HepG2 (cell line): Measurements from ENCODE around the gene SCFD1. TPM values are rescaled to one million over a fixed set of nuclear protein-coding genes. Genes with fewer than 3 reads are reported as not detected.

Experiments
- AKNA ChIP-seq: sonication (generic); formaldehyde crosslinking; IDR thresholded peaks from 2 replicates; pipeline ENCODE4 v1.4.0; 2020; ENCODE audit warnings: missing genetic modification reagents, borderline replicate concordance
- ARHGAP35 ChIP-seq: sonication (generic); formaldehyde crosslinking; IDR thresholded peaks from 2 replicates; pipeline ENCODE4 v1.9.0; 2022; ENCODE audit warnings: mild to moderate bottlenecking, inconsistent platforms, moderate library complexity, missing genetic modification reagents, borderline replicate concordance
- CENPX ChIP-seq: sonication (generic); formaldehyde crosslinking; IDR thresholded peaks from 2 replicates; pipeline ENCODE4 v1.9.0; 2021; ENCODE audit warnings: mild to moderate bottlenecking, missing genetic modification reagents, moderate library complexity
- CHCHD3 ChIP-seq: sonication (generic); formaldehyde crosslinking; IDR thresholded peaks from 2 replicates; pipeline ENCODE4 v1.8.0; 2022; ENCODE audit warnings: mild to moderate bottlenecking, missing genetic modification reagents, moderate library complexity
- GABPB1 ChIP-seq: IDR thresholded peaks from 2 replicates; pipeline ENCODE4 v1.6.1; 2016; ENCODE audit warnings: mild to moderate bottlenecking, missing genetic modification reagents, moderate library complexity, missing compliant biosample characterization
- MBD4 ChIP-seq: IDR thresholded peaks from 2 replicates; pipeline ENCODE4 v1.6.1; 2012; ENCODE audit warnings: low read length, inconsistent platforms, borderline replicate concordance
- MXI1 ChIP-seq: IDR thresholded peaks from 3 replicates; pipeline ENCODE4 v1.6.1; 2012; ENCODE audit warnings: low read depth, low read length, inconsistent platforms, borderline replicate concordance
- NBN ChIP-seq: fragments of 450-650 bp; conservative IDR thresholded peaks from 2 replicates; pipeline ENCODE4 v1.6.1; 2017
- NCOA5 ChIP-seq: sonication (generic); formaldehyde crosslinking; IDR thresholded peaks from 2 replicates; pipeline ENCODE4 v1.4.0; 2020; ENCODE audit warnings: missing genetic modification reagents
- YEATS2 ChIP-seq: sonication (generic); formaldehyde crosslinking; IDR thresholded peaks from 2 replicates; pipeline ENCODE4 v1.4.0; 2020; ENCODE audit warnings: missing genetic modification reagents, borderline replicate concordance
- ZBTB38 ChIP-seq: sonication (generic); formaldehyde crosslinking; IDR thresholded peaks from 2 replicates; pipeline ENCODE4 v1.5.1; 2020; ENCODE audit warnings: mild to moderate bottlenecking, missing genetic modification reagents
- ZKSCAN1 ChIP-seq: fragments of 150-350 bp; IDR thresholded peaks from 2 replicates; pipeline ENCODE4 v1.6.1; 2014; ENCODE audit warnings: low read length
- ZNF121 ChIP-seq: sonication (generic); formaldehyde crosslinking; IDR thresholded peaks from 2 replicates; pipeline ENCODE4 v1.5.0; 2020; ENCODE audit warnings: mild to moderate bottlenecking, missing genetic modification reagents
- ZNF225 ChIP-seq: sonication (generic); formaldehyde crosslinking; IDR thresholded peaks from 2 replicates; pipeline ENCODE4 v1.4.0; 2020; ENCODE audit warnings: mild to moderate bottlenecking, missing genetic modification reagents
- ZNF569 ChIP-seq: sonication (generic); formaldehyde crosslinking; IDR thresholded peaks from 2 replicates; pipeline ENCODE4 v1.5.0; 2020; ENCODE audit warnings: mild to moderate bottlenecking, missing genetic modification reagents, moderate library complexity, borderline replicate concordance
- ZNF777 ChIP-seq: sonication (generic); formaldehyde crosslinking; IDR thresholded peaks from 2 replicates; pipeline ENCODE4 v1.4.0; 2020; ENCODE audit warnings: missing genetic modification reagents
- polyA plus RNA-seq, 8 experiments: library from polyadenylated mRNA; depleted of rRNA in 3 of 8; stranded (reverse) in 7 of 8; unstranded in 1 of 8; fragments of >200 nt; fragmentation: Illumina TruSeq in 4 of 8; extraction: Trizol in 4 of 8; gene quantifications; 2 replicates each; pipeline versions ENCODE4 v1.2.1 to v1.2.3, GENCODE V29; 2011 to 2016; ENCODE audit warnings: low read depth in 4 of 8, missing spikeins in 1 of 8, mixed read lengths in 1 of 8; ENCODE audit not compliant: insufficient read depth in 1 of 8
- total RNA-seq, 5 experiments: library from RNA; depleted of rRNA; stranded (reverse); fragments of >200 nt; fragmentation: Illumina TruSeq; extraction: Trizol; gene quantifications; 2 replicates each; pipeline ENCODE4 v1.2.3, GENCODE V29; 2016; ENCODE audit warnings: low read depth in 1 of 5
- TF ChIP-seq, protein P1 (sequence below): sonication (generic); formaldehyde crosslinking; IDR thresholded peaks from 2 replicates; pipeline ENCODE4 v1.5.1; 2020; ENCODE audit warnings: mild to moderate bottlenecking, missing genetic modification reagents, borderline replicate concordance
- TF ChIP-seq, protein P2 (sequence below): sonication (generic); formaldehyde crosslinking; IDR thresholded peaks from 2 replicates; pipeline ENCODE4 v1.9.0; 2021; ENCODE audit warnings: missing genetic modification reagents, mild to moderate bottlenecking, borderline replicate concordance

SCFD1 gene
- total and polyA plus RNA-seq, 2 of the 13 experiments (the other 11 are each of a cell fraction or from before 2014, with no cell fraction given) = 235 to 256 TPM

DNA sequence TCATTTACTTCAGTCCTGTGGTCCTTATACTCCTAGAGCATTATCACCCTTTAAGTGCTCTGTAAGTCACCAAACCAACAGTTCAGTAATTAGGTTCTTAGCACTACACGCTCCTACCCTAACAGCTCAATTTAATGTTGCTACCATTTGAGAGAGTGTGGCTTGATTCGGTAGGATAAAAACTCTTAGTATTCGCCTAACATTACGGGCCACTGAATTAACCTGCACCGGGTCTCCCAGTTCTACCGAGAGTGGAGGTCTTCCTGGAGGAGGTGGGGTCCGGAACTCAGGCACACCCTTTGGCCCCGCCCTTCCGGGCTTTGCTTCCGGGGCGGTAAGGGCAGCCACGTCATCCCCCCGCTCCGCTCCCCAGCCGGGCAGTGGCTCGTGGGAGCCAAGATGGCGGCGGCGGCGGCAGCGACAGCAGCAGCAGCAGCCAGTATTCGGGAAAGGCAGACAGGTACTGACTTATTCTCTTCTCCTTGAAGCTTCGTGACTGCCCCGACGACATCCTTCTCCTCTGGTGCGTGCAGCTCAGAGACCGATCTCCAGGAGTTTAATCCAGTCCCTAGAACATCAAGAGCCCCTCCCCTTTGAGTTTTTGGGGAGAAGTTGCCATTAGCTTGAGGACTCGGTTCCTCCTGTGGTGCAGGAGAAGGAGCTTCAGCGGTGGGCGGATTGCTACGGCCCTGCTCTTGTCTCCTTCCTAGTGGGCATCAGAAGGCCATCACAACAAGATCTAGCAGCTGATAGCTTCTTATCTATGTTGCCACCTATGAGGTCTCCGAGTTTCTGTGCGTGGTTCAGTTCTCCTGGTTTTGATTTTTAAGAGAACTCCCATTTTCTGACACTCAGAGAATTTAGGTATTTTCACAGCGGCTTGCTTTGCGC, at the start of gene SCFD1 (continued):
- TF ChIP-seq ARHGAP35 (CRISPR knock-in tag) (peak; percentile 99), CHCHD3 (CRISPR knock-in tag) (peak; percentile 97), ZNF225 (peak; percentile 100), ZNF121 (CRISPR knock-in tag) (peak; percentile 79), ZBTB38 (CRISPR knock-in tag) (peak; percentile 98), ZNF777 (CRISPR knock-in tag) (peak; percentile 86), GABPB1 (CRISPR knock-in tag) (peak; percentile 100), ZNF569 (CRISPR knock-in tag) (peak; percentile 89; the same call in 1 of the 2 replicates), MBD4 (peak; percentile 99), NCOA5 (CRISPR knock-in tag) (no peak), AKNA (CRISPR knock-in tag) (no peak), MXI1 (peak; percentile 91; the same call in 2 of the 3 replicates), YEATS2 (CRISPR knock-in tag) (peak; percentile 98; the same call in 1 of the 2 replicates), CENPX (no peak), ZKSCAN1 (peak; percentile 48; the same call in 1 of the 2 replicates), NBN (no peak)
- TF ChIP-seq, protein P1, sequence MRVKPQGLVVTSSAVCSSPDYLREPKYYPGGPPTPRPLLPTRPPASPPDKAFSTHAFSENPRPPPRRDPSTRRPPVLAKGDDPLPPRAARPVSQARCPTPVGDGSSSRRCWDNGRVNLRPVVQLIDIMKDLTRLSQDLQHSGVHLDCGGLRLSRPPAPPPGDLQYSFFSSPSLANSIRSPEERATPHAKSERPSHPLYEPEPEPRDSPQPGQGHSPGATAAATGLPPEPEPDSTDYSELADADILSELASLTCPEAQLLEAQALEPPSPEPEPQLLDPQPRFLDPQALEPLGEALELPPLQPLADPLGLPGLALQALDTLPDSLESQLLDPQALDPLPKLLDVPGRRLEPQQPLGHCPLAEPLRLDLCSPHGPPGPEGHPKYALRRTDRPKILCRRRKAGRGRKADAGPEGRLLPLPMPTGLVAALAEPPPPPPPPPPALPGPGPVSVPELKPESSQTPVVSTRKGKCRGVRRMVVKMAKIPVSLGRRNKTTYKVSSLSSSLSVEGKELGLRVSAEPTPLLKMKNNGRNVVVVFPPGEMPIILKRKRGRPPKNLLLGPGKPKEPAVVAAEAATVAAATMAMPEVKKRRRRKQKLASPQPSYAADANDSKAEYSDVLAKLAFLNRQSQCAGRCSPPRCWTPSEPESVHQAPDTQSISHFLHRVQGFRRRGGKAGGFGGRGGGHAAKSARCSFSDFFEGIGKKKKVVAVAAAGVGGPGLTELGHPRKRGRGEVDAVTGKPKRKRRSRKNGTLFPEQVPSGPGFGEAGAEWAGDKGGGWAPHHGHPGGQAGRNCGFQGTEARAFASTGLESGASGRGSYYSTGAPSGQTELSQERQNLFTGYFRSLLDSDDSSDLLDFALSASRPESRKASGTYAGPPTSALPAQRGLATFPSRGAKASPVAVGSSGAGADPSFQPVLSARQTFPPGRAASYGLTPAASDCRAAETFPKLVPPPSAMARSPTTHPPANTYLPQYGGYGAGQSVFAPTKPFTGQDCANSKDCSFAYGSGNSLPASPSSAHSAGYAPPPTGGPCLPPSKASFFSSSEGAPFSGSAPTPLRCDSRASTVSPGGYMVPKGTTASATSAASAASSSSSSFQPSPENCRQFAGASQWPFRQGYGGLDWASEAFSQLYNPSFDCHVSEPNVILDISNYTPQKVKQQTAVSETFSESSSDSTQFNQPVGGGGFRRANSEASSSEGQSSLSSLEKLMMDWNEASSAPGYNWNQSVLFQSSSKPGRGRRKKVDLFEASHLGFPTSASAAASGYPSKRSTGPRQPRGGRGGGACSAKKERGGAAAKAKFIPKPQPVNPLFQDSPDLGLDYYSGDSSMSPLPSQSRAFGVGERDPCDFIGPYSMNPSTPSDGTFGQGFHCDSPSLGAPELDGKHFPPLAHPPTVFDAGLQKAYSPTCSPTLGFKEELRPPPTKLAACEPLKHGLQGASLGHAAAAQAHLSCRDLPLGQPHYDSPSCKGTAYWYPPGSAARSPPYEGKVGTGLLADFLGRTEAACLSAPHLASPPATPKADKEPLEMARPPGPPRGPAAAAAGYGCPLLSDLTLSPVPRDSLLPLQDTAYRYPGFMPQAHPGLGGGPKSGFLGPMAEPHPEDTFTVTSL (CRISPR knock-in tag) = peak; percentile 4; the same call in 1 of the 2 replicates
- TF ChIP-seq, protein P2, sequence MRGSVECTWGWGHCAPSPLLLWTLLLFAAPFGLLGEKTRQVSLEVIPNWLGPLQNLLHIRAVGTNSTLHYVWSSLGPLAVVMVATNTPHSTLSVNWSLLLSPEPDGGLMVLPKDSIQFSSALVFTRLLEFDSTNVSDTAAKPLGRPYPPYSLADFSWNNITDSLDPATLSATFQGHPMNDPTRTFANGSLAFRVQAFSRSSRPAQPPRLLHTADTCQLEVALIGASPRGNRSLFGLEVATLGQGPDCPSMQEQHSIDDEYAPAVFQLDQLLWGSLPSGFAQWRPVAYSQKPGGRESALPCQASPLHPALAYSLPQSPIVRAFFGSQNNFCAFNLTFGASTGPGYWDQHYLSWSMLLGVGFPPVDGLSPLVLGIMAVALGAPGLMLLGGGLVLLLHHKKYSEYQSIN = no peak
